ENCODE measurements around the gene ACP5. TPM values are rescaled to one million over a fixed set of nuclear protein-coding genes. Genes with fewer than 3 reads are reported as not detected.
"Not testable (repeated sequence)": the region's sequence is repeated elsewhere in the genome, so short reads cannot be mapped to it uniquely, and the experiment has no call there.

ACP5 gene
- total RNA-seq = 0.37 and 8.8 TPM in 2 replicates

DNA sequence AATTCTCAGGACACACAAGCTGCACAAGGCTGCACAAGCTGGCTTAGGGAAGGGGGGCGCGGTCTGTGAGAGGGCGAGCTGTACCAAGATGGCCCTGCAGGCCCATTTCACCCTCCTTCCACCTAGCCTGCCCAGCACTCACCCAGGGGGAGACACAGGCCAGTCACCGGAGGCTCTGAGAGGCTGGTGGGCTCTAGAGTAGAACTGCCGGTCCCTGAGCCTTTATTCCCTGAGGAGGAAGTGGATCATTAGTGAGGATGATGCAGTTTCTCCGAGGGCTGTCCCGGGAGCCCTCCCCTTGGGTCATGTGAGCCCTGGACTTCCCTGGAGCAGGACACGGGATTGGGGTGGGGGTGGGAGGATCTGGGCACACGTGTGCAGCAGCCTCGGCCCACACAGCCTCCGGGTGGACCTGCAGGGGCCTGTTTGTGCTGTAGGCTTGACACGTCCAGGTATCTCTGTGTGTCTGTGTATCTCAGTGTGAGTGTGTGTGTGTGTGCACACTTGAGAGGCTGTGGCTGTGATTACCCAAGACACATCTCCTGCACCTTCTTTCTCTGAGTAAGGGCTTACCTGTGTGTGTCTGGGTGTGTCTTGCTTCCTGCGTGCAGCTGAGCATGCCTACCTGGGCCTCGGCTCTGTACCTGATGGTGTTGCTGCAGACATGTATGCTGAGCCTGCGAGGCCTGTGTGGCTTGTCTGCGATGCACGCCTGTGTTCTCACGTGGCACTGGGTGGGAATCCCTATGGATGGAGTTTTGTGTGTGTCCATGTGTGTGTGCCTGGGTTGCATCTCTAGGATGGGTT lies at the start of gene ACP5:
TSS of gene ACP5 (minus strand) at position 195 of the 807 bp plus-strand sequence. CDS start 328 bp downstream, outside the sequence.
- DNase-seq = no peak

DNA sequence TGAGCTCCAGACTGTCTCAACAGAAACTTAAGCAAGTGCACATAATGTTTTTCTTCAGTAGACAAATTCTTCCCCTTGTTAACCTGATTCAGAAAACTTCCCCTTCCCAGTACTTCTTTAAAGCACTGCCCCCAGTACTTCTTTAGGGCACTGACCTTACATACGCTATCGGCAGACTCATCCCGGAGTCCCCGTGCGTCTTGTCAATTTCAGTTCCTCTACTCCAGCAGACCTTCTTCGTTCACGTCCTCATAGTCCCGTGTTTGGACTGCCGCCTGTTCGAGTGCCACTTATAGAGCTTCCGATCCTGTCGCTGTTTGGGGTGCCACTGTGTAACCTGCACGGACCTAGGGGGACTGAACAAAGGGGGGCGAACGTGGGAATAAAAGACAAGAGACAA lies 48.8 kb upstream of the ACP5 start:
- no peak for DNase-seq

- DNase-seq = no peak
Measured at GRCh38 chr19:11624069-11624463, 46.6 kb upstream of the ACP5 start.

DNA sequence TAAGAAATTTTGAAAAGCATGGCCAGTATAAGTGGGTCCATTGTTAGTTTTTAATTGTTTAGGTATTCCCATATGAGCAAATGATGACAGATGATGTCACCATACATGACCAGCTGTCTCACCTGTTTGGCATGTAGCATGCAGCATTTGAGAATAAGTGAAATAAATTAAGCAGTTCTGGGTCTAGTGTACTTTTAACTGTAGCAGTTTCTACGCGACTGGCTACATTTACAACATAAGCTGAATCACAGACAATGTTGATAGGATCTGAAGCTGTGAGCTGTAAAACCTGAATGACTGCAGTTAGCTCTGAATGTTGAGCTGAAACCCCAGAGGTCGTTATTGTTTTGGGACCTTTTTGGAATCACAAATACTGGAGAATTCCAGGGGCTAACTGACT lies 45.0 kb upstream of the ACP5 start:
- not testable (repeated sequence) for DNase-seq

DNA sequence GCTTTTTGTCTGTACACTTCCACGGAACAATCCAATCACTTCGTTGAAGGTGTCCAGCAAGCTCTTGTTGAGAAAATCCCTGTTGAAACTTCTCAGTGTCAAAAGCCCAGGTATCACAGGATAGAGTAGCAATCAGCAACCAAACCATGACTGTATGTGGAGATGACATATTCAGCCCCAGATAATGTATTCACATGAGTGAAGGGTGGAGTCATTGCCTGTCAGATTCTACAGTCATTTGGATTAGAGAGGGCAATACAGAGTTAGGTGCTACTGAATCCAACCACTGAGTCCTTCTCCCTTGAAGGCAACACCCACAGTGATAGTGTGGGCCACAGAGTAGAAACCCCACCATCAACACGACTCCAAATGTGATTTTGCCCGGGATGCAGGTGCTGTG lies 43.1 kb upstream of the ACP5 start:
- no peak for DNase-seq

GRCh38 chr19:11617180-11618062 lies 40.0 kb upstream of the ACP5 start:
- no peak for DNase-seq

- DNase-seq = no peak
Measured at GRCh38 chr19:11612816-11613511, 35.5 kb upstream of the ACP5 start.

DNA sequence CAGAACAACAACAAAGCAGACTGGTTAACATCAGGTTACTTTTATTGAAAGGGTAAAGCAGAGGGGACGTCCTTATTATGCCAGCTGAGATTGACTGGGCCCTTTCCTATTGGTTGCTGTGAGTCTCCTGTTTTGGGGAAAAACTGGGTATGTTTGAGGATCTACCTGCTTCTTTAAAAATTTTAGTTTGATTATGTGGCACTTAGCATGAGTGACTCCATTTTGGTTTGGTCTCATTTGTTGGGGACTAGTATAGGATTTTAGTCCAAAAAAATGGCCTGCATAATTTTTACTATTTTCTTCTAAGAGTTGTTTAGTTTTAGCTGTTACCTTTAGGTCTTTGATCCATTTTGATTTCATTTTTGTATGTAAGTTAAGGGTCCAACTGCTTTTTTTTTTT lies 34.3 kb upstream of the ACP5 start:
- no peak for DNase-seq

DNA sequence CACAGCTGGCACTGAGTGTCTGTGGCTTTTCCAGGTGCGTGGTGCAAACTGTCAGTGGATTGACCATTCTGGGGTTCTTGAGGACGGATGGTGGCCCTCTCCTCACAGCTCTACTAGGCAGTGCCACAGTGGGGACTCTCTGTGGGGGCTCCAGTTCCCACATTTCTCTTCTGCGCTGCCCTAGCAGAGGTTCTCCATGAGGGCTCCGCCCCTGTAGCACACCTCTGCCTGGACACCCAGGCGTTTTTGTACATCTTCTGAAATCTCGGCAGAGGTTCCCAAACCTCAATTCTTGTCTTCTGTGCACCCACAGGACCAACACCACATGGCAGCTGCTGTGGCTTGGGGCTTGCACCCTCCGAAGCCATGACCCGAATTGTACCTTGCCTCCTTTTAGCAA lies 29.0 kb upstream of the ACP5 start:
- DNase-seq = no peak

DNA sequence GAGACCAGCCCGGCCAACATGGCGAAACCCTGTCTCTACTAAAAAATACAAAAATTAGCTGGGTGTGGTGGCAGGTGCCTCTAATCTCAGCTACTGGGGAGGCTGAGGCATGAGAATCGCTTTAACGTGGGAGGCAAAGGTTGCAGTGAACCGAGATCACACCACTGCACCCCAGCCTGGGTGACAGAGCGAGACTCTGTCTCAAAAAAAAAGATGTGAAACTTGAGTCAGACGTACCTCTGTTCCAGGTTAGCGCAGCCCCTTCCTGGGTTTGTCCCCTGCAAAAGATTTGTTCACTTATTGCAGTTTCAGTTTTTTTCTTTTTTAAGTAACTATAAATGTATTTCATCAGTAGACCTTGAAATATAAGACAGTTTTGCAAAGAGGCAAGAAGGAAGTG lies 22.3 kb upstream of the ACP5 start:
- not testable (repeated sequence) for DNase-seq

- DNase-seq = no peak
Measured at GRCh38 chr19:11598746-11599145, 21.3 kb upstream of the ACP5 start.

- no peak for DNase-seq
Measured at GRCh38 chr19:11598103-11598483, 20.6 kb upstream of the ACP5 start.

- DNase-seq = peak; percentile 99
Measured at GRCh38 chr19:11597202-11598102, 20.0 kb upstream of the ACP5 start, which contains the start of gene ZNF627. Gene ZNF627, plus strand, starts transcription at chr19:11597483. Its CDS starts 145 bp downstream, at chr19:11597628.

GRCh38 chr19:11596156-11596555 lies 18.7 kb upstream of the ACP5 start:
- DNase-seq = peak; percentile 15

DNA sequence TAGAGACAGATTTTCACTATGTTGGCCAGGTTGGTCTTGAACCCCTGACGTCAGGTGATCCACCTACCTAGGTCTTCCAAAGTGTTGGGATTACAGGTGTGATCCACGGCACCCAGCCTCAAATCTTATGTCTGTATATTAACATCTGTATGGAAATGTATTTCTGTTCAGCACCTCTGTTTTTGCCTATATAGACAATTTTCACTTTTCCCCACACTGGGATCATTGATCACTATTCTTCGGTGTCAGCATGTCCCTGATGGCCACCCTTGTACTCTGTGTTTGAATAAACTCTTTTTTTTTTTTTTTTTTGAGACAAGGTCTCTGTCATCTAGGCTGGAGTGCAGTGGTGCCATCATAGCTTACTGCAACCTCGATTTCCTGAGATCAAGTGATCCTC lies 16.6 kb upstream of the ACP5 start:
- no peak for DNase-seq

- no peak for DNase-seq
Measured at GRCh38 chr19:11587975-11588631, 10.7 kb upstream of the ACP5 start.

DNA sequence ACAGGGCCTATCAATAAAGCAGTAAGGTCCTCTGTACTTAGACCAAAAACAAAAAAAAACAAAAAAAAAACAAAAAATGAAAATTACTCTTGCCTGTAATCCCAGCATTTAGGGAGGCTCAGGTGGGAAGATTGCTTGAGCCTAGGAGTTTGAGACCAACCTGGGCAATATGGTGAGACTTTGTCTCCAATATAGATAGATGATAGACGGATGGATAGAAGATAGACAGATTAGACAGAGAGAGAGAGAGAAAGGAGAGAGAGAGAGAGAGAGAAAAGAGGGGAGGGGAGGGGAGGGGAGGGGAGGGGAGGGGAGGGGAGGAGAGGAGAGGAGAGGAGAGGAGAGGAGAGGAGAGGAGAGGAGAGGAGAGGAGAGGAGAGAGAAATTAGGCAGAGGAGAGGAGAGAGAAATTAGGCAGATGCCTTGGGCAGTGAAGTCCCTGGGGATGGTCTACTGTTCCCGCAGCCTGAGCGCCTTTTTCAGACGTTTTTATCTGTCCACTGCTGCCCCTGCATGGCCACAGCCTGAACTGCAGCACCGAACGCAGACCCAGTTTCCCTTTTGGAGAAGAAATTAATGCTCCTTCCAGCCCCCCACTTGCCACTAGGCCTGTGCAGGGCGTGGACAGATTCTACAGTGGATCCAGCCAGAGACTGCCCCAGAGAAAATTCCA lies 10.0 kb upstream of the ACP5 start:
- DNase-seq = peak; percentile 78

DNA sequence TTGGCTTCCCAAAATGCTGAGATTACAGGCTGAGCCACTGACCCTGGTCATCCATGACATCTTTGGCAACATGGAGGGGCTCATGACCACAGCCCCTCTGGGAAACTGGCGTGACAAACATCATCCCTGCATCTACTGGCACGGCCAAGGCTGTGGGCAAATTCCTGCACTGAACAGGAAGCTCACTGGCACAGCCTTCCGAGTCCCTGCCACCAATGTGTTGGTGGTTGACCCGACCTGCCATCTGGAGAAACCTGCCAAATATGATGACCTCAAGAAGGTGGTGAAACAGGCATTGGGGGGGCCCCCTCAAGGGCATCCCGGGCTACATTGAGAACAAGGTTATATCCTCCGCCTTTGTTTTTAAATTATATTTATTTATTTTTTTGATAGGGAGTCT lies 8.9 kb upstream of the ACP5 start:
- no peak for DNase-seq

- no peak for DNase-seq
Measured at GRCh38 chr19:11581740-11582139, 4.3 kb upstream of the ACP5 start.

DNA sequence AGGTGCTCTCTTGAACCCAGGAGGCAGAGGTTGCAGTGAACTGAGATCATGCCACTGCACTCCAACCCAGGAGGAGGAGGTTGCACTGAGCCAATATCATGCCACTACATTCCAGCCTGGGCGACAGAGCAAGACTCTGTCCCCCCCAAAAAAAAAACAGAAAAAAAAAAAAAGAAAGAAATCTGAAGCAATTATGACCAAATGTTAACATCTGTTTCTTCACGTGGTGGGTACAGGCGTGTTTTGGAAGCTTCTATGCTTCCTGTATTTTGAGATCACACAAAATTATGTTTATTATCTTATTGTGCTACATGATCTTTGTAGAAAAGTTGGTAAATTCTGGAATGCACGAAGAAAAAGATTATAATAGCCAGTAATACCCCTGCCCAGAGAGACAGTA lies 2.7 kb upstream of the ACP5 start:
- no peak for DNase-seq

All from dermis blood vessel endothelial cell (primary cell).